ENCODE results near the gene TMEM203. TPM values are rescaled to one million over a fixed set of nuclear protein-coding genes. Genes with fewer than 3 reads are reported as not detected.

Gene TMEM203
- total and polyA plus RNA-seq, 2 experiments from 2014 or later: 32.7 to 53.4 TPM

GRCh38 chr9:137214620-137215019 lies 9.2 kb upstream of the TMEM203 start:
- Histone ChIP-seq H3K27me3 (ENCODE audit: insufficient read depth) (no peaks in the 10 kb centered on the region), H3F3A (replicated peaks; ENCODE audit: low read depth) (0 out of 2 replicates have a peak, but pooled peaks cover 3% of the 10 kb centered on the region), H3K79me2 (replicated peaks; ENCODE audit: insufficient read depth) (no peaks in the 10 kb centered on the region), H3K9me2 (ENCODE audit: insufficient read depth) (no peaks in the 10 kb centered on the region), H3K36me3 (ENCODE audit: insufficient read depth) (no peaks in the 10 kb centered on the region), H3K27ac (ENCODE audit: low read depth) (no peak overlapping the region), H3K4me3 (no peak overlapping the region), H3K4me1 (ENCODE audit: insufficient read depth) (0 out of 2 replicates have a peak, but pooled peaks cover 3% of the 10 kb centered on the region), H3K4me2 (no peak overlapping the region), H2AFZ (no peak overlapping the region), H4K20me1 (replicated peaks; ENCODE audit: insufficient read depth) (no peaks in the 10 kb centered on the region; the same call in 1 of the 2 replicates)
- H3K4me1 Mint-ChIP-seq: peaks cover 7% of the 10 kb centered on the region; the same call in 2 of the 3 replicates
- H3K4me3 Mint-ChIP-seq: no peak overlapping the region
- DNase-seq (ENCODE audit: low spot score) (no peak), ATAC-seq (no peak)
- peaks cover 2% of the 10 kb centered on the region for H3K27me3 Mint-ChIP-seq (ENCODE audit: insufficient read depth, low read depth, poor library complexity)
- H3K36me3 Mint-ChIP-seq (ENCODE audit: low read depth): peaks cover 8% of the 10 kb centered on the region
- no peak overlapping the region for H3K27ac Mint-ChIP-seq
- H3K9me3 Mint-ChIP-seq: no peaks in the 10 kb centered on the region; the same call in 2 of the 3 replicates
- TF ChIP-seq ZNF462 (CRISPR knock-in tag; IDR thresholded peaks at IDR 0.05) (no peak), CTCF (conservative IDR thresholded peaks at IDR 0.05; ENCODE audit: low read depth in 2 of 2) (no peak), ZNF114 (CRISPR knock-in tag; IDR thresholded peaks at IDR 0.05) (no peak)
